ENCODE results near the gene TYMP.

Gene TYMP

DNA sequence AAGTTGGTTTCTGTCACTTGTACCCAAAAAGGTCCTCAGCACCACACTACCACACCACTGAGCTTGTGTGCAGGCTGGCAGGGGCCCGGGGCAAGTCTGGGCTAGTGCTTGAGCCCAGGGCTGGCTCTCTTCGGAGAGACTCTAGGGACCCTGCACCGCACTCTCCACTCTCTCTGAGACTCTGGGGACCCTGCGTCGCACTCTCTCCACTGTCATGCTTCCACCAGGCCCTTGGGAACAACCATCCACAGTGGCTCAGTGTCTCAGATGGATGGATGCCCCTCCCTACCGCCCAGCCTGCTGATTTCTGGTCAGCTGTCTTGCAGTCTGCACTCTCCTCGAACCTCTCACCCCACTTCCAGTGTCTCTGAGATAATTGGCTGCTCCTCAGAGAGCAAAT, 52.9 kb downstream of the TYMP start:
- TF ChIP-seq ZNF16 (tag by site-specific recombination; IDR thresholded peaks at IDR 0.05; ENCODE audit: low read depth) (no peak), ZBTB8A (tag by site-specific recombination; IDR thresholded peaks at IDR 0.05) (0 out of 2 replicates have a peak, but pooled peaks have one; percentile 13), ZBTB20 (tag by site-specific recombination; IDR thresholded peaks at IDR 0.05) (peak; percentile 57), ZBTB17 (tag by site-specific recombination; IDR thresholded peaks at IDR 0.05) (peak; percentile 46), ZBTB48 (tag by site-specific recombination; IDR thresholded peaks at IDR 0.05) (peak; percentile 92)
- TF ChIP-seq, protein P1, sequence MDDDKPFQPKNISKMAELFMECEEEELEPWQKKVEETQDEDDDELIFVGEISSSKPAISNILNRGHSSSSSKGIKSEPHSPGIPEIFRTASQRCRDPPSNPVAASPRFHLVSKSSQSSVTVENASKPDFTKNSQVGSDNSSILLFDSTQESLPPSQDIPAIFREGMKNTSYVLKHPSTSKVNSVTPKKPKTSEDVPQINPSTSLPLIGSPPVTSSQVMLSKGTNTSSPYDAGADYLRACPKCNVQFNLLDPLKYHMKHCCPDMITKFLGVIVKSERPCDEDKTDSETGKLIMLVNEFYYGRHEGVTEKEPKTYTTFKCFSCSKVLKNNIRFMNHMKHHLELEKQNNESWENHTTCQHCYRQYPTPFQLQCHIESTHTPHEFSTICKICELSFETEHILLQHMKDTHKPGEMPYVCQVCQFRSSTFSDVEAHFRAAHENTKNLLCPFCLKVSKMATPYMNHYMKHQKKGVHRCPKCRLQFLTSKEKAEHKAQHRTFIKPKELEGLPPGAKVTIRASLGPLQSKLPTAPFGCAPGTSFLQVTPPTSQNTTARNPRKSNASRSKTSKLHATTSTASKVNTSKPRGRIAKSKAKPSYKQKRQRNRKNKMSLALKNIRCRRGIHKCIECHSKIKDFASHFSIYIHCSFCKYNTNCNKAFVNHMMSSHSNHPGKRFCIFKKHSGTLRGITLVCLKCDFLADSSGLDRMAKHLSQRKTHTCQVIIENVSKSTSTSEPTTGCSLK (tag by site-specific recombination; IDR thresholded peaks at IDR 0.05) = no peak
- TF ChIP-seq, protein P2, sequence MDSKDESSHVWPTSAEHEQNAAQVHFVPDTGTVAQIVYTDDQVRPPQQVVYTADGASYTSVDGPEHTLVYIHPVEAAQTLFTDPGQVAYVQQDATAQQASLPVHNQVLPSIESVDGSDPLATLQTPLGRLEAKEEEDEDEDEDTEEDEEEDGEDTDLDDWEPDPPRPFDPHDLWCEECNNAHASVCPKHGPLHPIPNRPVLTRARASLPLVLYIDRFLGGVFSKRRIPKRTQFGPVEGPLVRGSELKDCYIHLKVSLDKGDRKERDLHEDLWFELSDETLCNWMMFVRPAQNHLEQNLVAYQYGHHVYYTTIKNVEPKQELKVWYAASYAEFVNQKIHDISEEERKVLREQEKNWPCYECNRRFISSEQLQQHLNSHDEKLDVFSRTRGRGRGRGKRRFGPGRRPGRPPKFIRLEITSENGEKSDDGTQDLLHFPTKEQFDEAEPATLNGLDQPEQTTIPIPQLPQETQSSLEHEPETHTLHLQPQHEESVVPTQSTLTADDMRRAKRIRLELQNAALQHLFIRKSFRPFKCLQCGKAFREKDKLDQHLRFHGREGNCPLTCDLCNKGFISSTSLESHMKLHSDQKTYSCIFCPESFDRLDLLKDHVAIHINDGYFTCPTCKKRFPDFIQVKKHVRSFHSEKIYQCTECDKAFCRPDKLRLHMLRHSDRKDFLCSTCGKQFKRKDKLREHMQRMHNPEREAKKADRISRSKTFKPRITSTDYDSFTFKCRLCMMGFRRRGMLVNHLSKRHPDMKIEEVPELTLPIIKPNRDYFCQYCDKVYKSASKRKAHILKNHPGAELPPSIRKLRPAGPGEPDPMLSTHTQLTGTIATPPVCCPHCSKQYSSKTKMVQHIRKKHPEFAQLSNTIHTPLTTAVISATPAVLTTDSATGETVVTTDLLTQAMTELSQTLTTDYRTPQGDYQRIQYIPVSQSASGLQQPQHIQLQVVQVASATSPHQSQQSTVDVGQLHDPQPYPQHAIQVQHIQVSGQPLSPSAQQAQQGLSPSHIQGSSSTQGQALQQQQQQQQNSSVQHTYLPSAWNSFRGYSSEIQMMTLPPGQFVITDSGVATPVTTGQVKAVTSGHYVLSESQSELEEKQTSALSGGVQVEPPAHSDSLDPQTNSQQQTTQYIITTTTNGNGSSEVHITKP (tag by site-specific recombination; IDR thresholded peaks at IDR 0.05) = peak; percentile 87
- no peaks in the 10 kb centered on the region for H3K9me3 ChIP-seq (ENCODE audit: control insufficient read depth, insufficient read depth, low read depth, low read length)
- CTCF ChIA-PET = interaction anchor here (0.6 kb wide), 1 partner anchor 25 kb away, joined by 4 read pairs; no protein-coding TSS in a partner anchor
- H3K27ac ChIP-seq (ENCODE audit: extremely low read depth, low read depth, low read length) = peak overlapping the region; percentile 25
- peaks cover 11% of the 10 kb centered on the region for H3K4me1 ChIP-seq (ENCODE audit: control insufficient read depth, insufficient read depth, low read length)
- POLR2A ChIA-PET = interaction anchor here (1.3 to 1.5 kb wide), 2 partner anchors 31 to 49 kb away, joined by 3 to 5 read pairs; partner anchors contain the start of genes LMF2, NCAPH2 and SCO2
- H3K36me3 ChIP-seq (ENCODE audit: control insufficient read depth in 2 of 2, insufficient read depth in 1 of 2, low read length in 2 of 2) = peaks cover 4 to 19% of the 10 kb centered on the region in 2 experiments; a peak in 2 of 3 replicates
- no peak overlapping the region for H3K4me3 ChIP-seq (ENCODE audit: low read depth, low read length)
